ENCODE results near the gene IFITM1.
A peak's percentile ranks its signal among the peaks of the same experiment; 100 is the strongest.
"Not testable (repeated sequence)": the region's sequence is repeated elsewhere in the genome, so short reads cannot be mapped to it uniquely, and the experiment has no call there.

The IFITM1 gene

DNA sequence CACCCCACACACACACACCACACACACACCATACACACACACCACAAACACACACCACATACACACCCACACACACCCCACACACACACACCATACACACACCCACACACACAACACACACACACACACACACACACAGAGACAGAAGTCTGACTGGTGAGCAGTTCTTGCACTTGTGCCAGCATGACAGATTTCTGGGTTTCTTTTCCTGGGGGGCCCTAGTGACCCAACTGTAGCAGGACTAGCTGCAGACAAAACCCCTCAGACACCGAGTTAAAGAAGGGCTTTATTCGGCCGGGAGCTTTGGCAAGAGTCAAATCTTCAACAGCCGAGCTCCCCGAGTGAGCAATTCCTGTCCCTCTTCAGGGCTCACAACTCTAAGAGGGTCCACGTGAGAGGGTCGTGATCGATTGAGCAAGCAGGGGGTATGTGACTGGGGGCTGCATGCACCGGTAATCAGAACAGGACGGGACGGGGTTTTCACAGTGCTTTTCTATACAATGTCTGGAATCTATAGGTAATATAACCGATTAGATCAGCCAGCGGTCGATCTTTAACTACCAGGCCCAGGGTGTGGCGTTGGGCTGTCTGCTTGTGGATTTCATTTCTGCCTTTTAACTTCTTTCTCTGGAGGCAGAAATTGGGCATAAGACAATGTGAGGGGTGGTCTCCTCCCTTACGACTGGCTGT, 36.3 kb downstream of the IFITM1 start:
- not testable (repeated sequence) for DNase-seq

GRCh38 chr11:350723-351255, 36.9 kb downstream of the IFITM1 start:
- DNase-seq, result no peak

DNA sequence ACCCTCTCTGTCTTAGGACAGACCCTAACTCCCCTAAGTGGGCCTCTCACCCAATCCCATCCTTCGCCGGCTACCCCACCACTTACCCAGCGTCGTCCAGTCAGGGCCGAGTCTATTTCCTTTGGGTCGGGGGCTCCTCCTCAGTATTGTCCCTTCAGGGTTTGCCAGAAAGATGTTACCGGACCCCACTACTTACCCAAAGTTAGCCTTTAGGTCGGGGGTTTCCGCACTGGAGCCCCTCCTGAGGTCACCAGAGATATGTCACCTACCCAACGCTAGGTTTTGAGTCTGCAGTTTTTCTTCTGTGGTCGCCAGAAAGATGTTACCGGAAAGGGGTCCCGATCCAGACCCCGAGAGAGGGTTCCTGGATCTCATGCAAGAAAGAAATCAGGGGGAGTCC, 37.6 kb downstream of the IFITM1 start:
- DNase-seq, result no peak

GRCh38 chr11:352456-353031, 38.7 kb downstream of the IFITM1 start:
- no peak for DNase-seq

DNA sequence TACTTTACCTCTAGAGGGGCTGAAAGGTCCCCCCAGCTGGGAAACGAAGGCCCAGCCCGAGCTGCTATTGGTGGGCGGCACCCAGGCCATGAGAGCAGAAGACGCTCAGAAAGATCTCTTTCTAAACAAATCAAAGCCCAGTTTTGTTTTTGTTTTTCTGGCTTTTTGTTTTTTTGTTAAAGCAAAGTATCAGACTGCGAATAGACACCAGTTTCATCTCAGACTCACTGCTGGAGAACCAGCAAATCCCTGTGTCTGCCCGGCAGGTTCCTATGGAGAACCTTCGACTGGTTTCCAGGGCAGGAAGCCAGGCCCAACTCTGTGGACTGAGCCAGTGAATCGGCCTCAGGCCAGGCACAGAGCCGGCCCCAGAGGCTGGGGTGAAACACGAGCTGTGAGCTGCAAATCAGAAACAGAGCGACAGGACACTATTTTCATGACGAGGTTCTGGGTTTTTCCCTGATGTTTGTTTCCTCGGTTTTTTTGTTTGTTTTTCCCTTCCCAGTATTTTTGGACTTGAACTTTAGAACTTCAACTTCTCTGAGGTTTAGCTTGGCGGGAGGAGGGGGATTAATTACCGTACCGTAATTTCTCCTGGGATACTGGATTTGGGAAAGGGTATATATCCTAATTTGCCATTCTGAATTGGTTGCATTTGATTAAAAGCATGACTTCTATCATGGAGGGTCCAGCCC, 39.5 kb downstream of the IFITM1 start:
- no peak for DNase-seq

GRCh38 chr11:355581-356458, 42.0 kb downstream of the IFITM1 start:
- DNase-seq, result peak; percentile 81 to 87

DNA sequence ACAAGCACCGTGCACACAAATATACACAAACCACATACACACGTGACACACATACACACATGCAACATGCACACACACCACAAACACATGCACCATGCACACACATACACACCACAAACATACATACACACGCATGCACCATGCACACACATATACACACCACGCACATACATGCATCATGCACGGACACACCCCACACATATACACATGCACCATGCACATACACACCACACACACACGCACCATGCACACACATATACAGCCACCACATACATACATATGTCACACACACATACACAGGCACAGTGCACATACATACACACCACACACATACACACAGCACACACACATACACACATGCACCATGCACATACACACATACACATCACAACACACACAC, 42.8 kb downstream of the IFITM1 start:
- no peak for DNase-seq

GRCh38 chr11:357582-357981, 43.7 kb downstream of the IFITM1 start:
- DNase-seq, result no peak

- no peak for DNase-seq
Measured at GRCh38 chr11:358129-358800, 44.4 kb downstream of the IFITM1 start.

- no peak for DNase-seq
Measured at GRCh38 chr11:359181-359714, 45.4 kb downstream of the IFITM1 start.

GRCh38 chr11:360326-361280, 46.8 kb downstream of the IFITM1 start:
- DNase-seq, result no peak

DNA sequence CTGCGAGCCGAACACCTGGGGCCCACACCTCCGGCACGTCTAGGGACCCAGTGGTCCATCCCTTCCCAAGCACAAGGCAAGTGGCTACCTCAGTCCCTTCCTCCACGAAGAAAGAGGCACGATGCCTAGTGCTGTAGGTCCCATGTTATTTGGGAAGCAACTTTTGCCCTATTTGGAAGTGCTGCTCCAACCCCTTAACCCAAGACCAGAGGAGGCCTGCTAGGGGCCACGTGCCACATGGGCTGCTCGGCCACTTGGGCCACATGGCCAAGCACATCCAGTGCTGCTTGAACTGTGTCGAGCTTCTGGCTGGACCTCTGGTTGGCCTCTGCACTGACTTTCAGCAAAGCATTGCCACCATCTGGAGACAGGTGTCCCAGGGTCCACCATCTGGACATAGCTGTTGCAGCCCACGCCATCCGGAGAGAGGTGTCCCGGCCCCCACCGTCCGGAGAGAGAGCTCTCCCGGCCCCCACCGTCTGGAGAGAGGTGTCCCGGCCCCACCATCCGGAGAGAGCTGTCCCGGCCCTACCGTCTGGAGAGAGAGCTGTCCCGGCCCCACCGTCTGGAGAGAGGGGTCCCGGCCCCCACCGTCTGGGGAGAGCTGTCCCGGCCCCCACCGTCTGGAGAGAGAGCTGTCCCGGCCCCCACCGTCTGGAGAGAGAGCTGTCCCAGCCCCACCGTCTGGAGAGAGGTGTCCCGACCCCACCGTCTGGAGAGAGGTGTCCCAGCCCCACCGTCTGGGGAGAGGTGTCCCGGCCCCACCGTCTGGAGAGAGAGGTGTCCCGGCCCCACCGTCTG, 49.0 kb downstream of the IFITM1 start:
- DNase-seq, result no peak

DNA sequence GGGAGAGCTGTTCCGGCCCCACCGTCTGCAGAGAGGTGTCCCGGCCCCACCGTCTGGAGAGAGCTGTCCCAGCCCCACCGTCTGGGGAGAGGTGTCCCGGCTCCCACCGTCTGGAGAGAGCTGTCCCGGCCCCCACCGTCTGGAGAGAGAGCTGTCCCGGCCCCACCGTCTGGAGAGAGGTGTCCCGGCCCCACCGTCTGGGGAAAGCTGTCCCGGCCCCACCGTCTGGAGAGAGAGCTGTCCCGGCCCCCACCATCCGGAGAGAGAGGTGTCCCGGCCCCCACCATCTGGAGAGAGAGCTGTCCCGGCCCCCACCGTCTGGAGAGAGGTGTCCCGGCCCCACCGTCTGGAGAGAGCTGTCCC, 49.6 kb downstream of the IFITM1 start:
- DNase-seq, result not testable (repeated sequence)

DNA sequence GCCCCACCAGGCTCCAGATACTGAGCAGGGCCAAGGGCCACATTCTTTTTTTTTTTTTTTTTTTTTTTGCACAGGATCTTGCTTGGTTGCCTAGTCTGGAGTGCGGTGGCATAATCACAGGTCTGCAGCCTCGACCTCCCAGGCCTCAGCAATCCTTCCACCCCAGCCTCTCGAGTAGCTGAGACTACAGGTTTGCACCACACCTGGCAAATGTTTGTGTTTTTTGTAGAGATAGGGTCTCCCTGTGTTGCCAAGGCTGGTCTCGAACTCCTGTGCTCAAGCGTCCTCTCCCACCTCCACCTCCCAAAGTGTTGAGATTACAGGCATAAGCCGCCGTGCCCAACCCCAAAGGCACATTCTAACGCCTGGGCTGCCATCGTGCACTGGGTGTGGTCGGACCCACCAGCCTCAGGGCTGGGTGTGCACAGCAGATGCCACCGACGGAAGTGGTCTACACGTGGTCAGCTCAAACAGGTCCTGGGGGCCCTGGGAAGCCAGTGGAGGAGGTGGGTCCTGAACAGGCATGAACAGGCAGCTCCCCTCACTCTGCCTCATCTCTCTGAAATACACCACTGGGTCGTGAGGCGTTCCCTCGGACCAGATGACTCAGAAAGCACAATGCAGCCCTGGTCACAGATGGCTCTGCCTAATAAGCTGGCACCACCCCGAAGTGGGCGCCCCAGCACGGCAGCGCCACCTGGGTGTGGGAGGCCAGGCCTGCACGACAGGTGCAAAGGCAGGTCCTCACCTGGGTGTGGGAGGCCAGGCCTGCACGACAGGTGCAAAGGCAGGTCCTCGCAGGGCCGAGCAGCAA, 50.3 kb downstream of the IFITM1 start:
- peak; percentile 63 to 66 for DNase-seq

Measured in activated CD4-positive, alpha-beta T cell treated with anti-CD3 and anti-CD28 coated beads, Interleukin-2, amount 50 U/mL, for 4 hours (primary cell).